HL-60 (cell line): Measurements from ENCODE around the gene DNAH17.

ENCODE experiments used
- GABPA ChIP-seq: IDR thresholded peaks from 2 replicates; pipeline ENCODE4 v1.6.1; 2012; ENCODE audit warnings: low read depth
- POLR2AphosphoS5 ChIP-seq: IDR thresholded peaks from 2 replicates; pipeline ENCODE4 v1.6.1; 2012; ENCODE audit warnings: low read depth
- SPI1 ChIP-seq: IDR thresholded peaks from 2 replicates; pipeline ENCODE4 v1.6.1; 2012; ENCODE audit warnings: low read depth, mild to moderate bottlenecking, borderline replicate concordance
- TF ChIP-seq, protein P1 (sequence below): IDR thresholded peaks from one replicate; pipeline ENCODE4 v1.5.1; 2011; ENCODE audit warnings: low read length, control low read depth, inconsistent platforms; ENCODE audit not compliant: insufficient read depth
- TF ChIP-seq, protein P2 (sequence below): IDR thresholded peaks from 2 replicates; pipeline ENCODE4 v1.6.1; 2012; ENCODE audit warnings: low read depth; ENCODE audit not compliant: insufficient replicate concordance

DNA sequence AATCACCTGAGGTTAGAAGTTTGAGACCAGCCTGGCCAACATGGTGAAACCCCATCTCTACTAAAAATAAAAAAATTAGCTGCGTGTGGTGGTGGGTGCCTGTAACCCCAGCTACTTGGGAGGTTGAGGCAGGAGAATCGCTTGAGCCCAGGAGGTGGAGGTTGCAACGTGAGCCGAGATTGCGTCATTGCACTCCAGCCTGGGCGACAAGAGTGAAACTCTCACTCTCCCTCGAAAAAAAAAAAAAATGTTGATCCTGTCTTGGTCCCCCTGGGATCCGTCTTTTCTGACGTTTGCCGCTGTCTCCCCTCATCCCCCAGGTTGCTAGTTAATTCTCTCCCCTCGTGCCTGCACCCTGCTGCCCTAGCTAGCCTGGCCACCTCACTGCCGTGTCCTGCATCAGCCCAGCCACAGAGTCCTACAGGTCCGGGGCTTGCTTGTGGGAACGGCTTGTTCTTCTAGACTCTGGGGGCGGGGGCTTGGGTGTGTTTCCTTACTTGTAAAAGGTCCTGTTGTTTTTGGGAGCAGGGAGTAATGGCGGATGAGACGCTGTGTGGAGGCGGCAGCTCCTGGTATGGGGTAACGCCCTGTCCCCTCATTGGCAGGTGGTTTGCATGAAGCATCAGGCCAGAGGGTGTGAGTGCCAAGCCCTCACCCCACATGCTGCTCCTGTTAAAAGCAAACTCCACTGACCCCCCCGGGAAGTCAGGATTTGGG lies 154.2 kb downstream of the DNAH17 start:
- TF ChIP-seq, protein P1, sequence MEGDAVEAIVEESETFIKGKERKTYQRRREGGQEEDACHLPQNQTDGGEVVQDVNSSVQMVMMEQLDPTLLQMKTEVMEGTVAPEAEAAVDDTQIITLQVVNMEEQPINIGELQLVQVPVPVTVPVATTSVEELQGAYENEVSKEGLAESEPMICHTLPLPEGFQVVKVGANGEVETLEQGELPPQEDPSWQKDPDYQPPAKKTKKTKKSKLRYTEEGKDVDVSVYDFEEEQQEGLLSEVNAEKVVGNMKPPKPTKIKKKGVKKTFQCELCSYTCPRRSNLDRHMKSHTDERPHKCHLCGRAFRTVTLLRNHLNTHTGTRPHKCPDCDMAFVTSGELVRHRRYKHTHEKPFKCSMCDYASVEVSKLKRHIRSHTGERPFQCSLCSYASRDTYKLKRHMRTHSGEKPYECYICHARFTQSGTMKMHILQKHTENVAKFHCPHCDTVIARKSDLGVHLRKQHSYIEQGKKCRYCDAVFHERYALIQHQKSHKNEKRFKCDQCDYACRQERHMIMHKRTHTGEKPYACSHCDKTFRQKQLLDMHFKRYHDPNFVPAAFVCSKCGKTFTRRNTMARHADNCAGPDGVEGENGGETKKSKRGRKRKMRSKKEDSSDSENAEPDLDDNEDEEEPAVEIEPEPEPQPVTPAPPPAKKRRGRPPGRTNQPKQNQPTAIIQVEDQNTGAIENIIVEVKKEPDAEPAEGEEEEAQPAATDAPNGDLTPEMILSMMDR, result no peak
- TF ChIP-seq POLR2AphosphoS5, result no peak
- TF ChIP-seq, protein P2, sequence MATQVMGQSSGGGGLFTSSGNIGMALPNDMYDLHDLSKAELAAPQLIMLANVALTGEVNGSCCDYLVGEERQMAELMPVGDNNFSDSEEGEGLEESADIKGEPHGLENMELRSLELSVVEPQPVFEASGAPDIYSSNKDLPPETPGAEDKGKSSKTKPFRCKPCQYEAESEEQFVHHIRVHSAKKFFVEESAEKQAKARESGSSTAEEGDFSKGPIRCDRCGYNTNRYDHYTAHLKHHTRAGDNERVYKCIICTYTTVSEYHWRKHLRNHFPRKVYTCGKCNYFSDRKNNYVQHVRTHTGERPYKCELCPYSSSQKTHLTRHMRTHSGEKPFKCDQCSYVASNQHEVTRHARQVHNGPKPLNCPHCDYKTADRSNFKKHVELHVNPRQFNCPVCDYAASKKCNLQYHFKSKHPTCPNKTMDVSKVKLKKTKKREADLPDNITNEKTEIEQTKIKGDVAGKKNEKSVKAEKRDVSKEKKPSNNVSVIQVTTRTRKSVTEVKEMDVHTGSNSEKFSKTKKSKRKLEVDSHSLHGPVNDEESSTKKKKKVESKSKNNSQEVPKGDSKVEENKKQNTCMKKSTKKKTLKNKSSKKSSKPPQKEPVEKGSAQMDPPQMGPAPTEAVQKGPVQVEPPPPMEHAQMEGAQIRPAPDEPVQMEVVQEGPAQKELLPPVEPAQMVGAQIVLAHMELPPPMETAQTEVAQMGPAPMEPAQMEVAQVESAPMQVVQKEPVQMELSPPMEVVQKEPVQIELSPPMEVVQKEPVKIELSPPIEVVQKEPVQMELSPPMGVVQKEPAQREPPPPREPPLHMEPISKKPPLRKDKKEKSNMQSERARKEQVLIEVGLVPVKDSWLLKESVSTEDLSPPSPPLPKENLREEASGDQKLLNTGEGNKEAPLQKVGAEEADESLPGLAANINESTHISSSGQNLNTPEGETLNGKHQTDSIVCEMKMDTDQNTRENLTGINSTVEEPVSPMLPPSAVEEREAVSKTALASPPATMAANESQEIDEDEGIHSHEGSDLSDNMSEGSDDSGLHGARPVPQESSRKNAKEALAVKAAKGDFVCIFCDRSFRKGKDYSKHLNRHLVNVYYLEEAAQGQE, result no peak
- TF ChIP-seq GABPA, result no peak
- no peak for TF ChIP-seq SPI1
